Omental fat pad (tissue), 4 donors: ENCODE measurements around the gene SPP1. TPM values are rescaled to one million over a fixed set of nuclear protein-coding genes. Genes with fewer than 3 reads are reported as not detected.

Experiments
- ATAC-seq: fragments of 150-250 bp; one replicate; pipeline ENCODE4 v1.9.1; 2016; ENCODE audit warnings: mild to moderate bottlenecking, moderate library complexity; ENCODE audit not compliant: low FRiP score
- DNase-seq: peaks from one replicate; pipeline ENCODE4 v3.0.0-alpha.2; 2019; ENCODE audit warnings: low spot score
- CTCF ChIP-seq, 3 donors: fragments of 450-650 bp; IDR thresholded peaks; one replicate each; pipeline ENCODE4 v1.5.1; 2016 to 2017; ENCODE audit warnings: antibody characterized with exemption in 3 of 3, mild to moderate bottlenecking in 3 of 3, moderate library complexity in 2 of 3
- total RNA-seq, 4 donors: library from RNA; depleted of rRNA; stranded (reverse); fragments of >200 nt; gene quantifications; one replicate each; pipeline ENCODE4 v1.1.0, GENCODE V29; 2016

Gene SPP1
- total RNA-seq, 4 donors from 2014 or later: 7.9 to 1,073 (median 45.8) TPM

- ATAC-seq (no peak), DNase-seq (no peak)
- no peak for TF ChIP-seq CTCF (IDR thresholded peaks at IDR 0.05)
Measured at GRCh38 chr4:87944967-87945366, 30.5 kb upstream of the SPP1 start.

GRCh38 chr4:87946766-87947165 is 28.7 kb upstream of the SPP1 start:
- DNase-seq (no peak), ATAC-seq (no peak)
- no peak for TF ChIP-seq CTCF (IDR thresholded peaks at IDR 0.05)

- TF ChIP-seq CTCF (IDR thresholded peaks at IDR 0.05): no peak
- ATAC-seq: no peak
Measured at GRCh38 chr4:87947381-87948160, 27.9 kb upstream of the SPP1 start.

GRCh38 chr4:87949961-87950360 is 25.6 kb upstream of the SPP1 start:
- ATAC-seq (peak; percentile 82), DNase-seq (no peak)
- TF ChIP-seq CTCF (IDR thresholded peaks at IDR 0.05): no peak

More at GRCh38 chr4:87947381-87948160, 27.9 kb upstream of the SPP1 start:
- no peak for DNase-seq

- DNase-seq: no peak
- TF ChIP-seq CTCF (IDR thresholded peaks at IDR 0.05): no peak
- no peak for ATAC-seq
Measured at GRCh38 chr4:87950493-87950892, 25.0 kb upstream of the SPP1 start.

GRCh38 chr4:87950936-87951511 is 24.5 kb upstream of the SPP1 start:
- DNase-seq (no peak), ATAC-seq (no peak)
- no peak for TF ChIP-seq CTCF (IDR thresholded peaks at IDR 0.05)

- no peak for ATAC-seq
- no peak for TF ChIP-seq CTCF (IDR thresholded peaks at IDR 0.05)
Measured at GRCh38 chr4:87953826-87954225, 21.7 kb upstream of the SPP1 start.

More at GRCh38 chr4:87953826-87954225, 21.7 kb upstream of the SPP1 start:
- DNase-seq: no peak
